GM12875 (cell line): ENCODE measurements around the gene TRPC4AP.

ENCODE experiments used
- H3K4me3 ChIP-seq: one replicate; pipeline ENCODE4 v1.5.1; 2011; ENCODE audit warnings: low read depth, low read length, control low read depth
- TF ChIP-seq, protein P1 (sequence below): IDR thresholded peaks from 2 replicates; pipeline ENCODE4 v1.5.1; 2011; ENCODE audit warnings: low read depth, mild to moderate bottlenecking, control low read depth, inconsistent platforms, low read length, moderate library complexity, borderline replicate concordance; ENCODE audit not compliant: insufficient read depth

The TRPC4AP gene

DNA sequence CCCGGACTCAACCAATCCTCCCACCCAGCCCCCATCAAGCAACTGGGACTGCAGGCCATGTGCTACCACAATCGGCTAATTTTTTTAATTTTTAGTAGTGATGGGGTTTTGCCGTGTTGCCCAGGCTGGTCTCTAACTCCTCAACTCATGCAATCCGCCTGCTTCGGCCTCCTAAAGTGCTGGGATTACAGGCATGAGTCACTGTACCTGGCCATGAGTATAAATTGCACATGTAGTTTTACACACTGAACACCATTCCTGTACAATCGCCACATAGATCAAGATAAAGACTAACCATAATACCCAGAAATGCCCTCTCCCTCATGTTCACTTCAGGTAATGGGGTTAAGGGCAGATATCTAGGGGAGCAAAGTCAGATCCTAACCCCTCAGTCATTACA is 26.4 kb downstream of the TRPC4AP start:
- TF ChIP-seq, protein P1, sequence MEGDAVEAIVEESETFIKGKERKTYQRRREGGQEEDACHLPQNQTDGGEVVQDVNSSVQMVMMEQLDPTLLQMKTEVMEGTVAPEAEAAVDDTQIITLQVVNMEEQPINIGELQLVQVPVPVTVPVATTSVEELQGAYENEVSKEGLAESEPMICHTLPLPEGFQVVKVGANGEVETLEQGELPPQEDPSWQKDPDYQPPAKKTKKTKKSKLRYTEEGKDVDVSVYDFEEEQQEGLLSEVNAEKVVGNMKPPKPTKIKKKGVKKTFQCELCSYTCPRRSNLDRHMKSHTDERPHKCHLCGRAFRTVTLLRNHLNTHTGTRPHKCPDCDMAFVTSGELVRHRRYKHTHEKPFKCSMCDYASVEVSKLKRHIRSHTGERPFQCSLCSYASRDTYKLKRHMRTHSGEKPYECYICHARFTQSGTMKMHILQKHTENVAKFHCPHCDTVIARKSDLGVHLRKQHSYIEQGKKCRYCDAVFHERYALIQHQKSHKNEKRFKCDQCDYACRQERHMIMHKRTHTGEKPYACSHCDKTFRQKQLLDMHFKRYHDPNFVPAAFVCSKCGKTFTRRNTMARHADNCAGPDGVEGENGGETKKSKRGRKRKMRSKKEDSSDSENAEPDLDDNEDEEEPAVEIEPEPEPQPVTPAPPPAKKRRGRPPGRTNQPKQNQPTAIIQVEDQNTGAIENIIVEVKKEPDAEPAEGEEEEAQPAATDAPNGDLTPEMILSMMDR, result no peak
- H3K4me3 ChIP-seq, result no peak overlapping the region

DNA sequence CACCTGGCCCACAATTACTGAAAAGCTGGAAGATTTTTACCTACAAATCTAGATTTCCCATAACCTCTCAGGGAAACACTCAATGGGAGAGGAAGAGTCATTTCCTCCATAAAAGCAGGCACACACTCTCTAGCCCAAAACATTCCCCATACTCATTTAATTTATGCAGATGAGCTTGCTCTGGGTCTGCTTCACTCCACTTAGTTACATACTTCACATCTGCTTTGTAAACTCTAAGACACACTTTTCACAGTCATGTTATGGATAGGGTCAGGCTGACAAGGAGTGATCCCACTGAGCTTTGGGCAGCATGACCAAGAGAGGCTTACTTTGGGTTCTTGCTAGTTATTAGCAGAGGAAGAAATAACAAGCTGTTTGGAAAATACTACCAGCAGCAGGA is 27.4 kb downstream of the TRPC4AP start:
- TF ChIP-seq, protein P1, result no peak
- H3K4me3 ChIP-seq, result no peak overlapping the region

DNA sequence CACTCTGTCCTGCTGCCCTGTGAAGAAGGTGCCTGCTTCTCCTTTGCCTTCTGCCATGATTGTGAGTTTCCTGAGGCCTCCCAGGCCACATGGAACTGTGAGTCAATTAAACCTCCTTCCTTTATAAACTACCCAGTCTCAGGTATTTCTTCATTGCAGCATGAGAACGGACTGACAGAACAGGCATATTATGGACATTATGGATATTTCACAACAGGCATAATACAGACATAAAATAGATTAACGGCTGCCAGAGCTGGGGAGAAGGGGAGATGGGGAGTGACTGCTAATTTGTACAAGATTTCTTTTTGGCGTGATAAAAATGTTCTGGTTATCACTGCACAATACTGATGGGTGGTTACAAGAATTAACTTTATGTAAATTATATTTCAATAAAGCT is 29.4 kb downstream of the TRPC4AP start:
- H3K4me3 ChIP-seq, result no peak overlapping the region
- TF ChIP-seq, protein P1, result no peak

DNA sequence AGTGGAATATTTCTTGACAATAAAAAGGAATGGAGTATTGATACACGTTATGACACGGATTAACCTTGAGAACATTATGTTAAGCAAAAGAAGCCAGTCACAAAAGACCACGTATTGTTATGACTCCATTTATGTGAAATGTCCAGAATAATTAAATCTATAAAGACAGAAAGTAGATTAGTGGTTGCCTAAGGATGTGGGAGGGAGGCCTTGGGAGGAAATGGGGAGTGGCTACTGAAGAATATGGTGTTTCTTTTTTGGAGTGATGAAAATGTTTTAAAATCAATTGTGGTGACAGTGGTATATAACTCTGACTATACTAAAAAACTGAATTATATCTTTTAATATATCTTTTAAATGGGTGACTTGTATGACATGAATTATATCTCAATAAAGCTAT is 30.1 kb downstream of the TRPC4AP start:
- no peak overlapping the region for H3K4me3 ChIP-seq
- TF ChIP-seq, protein P1, result no peak

DNA sequence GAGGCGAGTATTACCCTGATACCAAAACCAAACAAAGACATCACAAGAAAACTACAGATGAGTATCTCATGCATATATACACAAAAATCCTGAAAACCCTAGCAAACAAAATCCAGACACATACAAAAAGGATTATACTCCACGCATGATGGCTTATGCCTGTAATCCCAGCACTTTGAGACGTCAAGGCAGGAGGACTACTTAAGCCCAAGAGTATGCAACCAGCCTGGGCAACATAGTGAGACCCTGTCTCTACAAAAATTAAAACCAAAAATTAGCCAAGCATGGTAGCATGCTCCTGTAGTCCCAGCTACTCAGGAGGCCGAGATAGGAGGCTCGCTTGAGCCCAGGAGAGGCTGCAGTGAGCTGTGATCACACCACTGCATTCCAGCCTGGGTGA is 32.4 kb downstream of the TRPC4AP start:
- TF ChIP-seq, protein P1, result no peak
- no peak overlapping the region for H3K4me3 ChIP-seq

DNA sequence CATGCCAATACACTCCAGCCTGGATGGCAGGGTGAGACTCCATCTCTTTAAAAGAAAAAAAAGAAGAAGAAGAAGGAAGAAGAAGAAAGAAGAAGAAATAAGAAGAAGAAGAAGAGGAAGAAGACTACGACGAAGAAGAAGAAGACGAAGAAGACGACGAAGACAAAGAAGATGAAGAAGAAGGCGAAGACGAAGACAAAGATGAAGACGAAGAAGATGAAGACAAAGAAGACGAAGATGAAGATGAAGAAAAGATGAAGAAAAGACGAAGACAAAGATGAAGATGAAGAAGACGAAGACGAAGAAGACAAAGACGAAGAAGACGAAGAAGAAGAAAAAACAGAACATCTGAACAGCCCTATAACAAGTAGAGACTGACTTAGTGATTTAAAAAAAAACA is 33.0 kb downstream of the TRPC4AP start:
- TF ChIP-seq, protein P1, result no peak

DNA sequence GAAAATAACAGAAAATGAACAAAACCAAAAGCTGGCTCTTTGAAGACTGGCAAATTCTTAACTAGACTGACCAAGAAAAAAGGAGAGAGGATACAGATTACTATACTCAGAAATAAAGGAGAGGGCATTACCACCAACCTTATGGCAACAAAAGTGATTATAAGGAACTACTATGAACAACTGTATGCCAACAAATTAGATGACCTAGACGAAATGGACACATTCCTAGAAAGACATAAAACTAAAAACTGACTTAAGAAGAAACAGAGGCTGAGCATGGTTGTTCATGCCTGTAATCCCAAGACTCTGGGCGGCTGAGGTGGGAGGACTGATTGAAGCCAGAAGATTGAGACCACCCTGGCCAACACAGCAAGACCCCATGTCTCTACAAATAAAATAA is 33.5 kb downstream of the TRPC4AP start:
- TF ChIP-seq, protein P1, result no peak

More for the DNA sequence above, 33.0 kb downstream of the TRPC4AP start:
- H3K4me3 ChIP-seq, result no peak overlapping the region

More for the DNA sequence above, 33.5 kb downstream of the TRPC4AP start:
- no peak overlapping the region for H3K4me3 ChIP-seq
